ENCODE measurements around the gene CCDC85C. TPM values are rescaled to one million over a fixed set of nuclear protein-coding genes. Genes with fewer than 3 reads are reported as not detected.
A peak's percentile ranks its signal among the peaks of the same experiment; 100 is the strongest.

The CCDC85C gene
- total and polyA plus RNA-seq, 2 experiments from 2014 or later, result 4.5 to 24.9 TPM

- H3K4me3 Mint-ChIP-seq, result no peak overlapping the region; the same call in 2 of the 3 replicates
Observed at GRCh38 chr14:99551034-99551922, 52.7 kb downstream of the CCDC85C start.

More at GRCh38 chr14:99551034-99551922, 52.7 kb downstream of the CCDC85C start:
- TF ChIP-seq ETS1 (IDR thresholded peaks at IDR 0.05) (no peak), ZNF331 (CRISPR knock-in tag; IDR thresholded peaks at IDR 0.05; ENCODE audit: low read depth) (no peak), JUNB (IDR thresholded peaks at IDR 0.05; ENCODE audit: unreplicated experiment) (no peak), EZH2phosphoT487 (IDR thresholded peaks at IDR 0.05; ENCODE audit: unreplicated experiment) (no peak), POLR2AphosphoS5 (IDR thresholded peaks at IDR 0.05; ENCODE audit: low read depth) (no peak), ZNF114 (CRISPR knock-in tag; IDR thresholded peaks at IDR 0.05) (no peak), CTCF (conservative IDR thresholded peaks at IDR 0.05; ENCODE audit: low read depth in 2 of 2) (no peak), CREB1 (CRISPR knock-in tag; IDR thresholded peaks at IDR 0.05; ENCODE audit: low read depth) (no peak), REST (IDR thresholded peaks at IDR 0.05; ENCODE audit: unreplicated experiment) (no peak), EZH2 (IDR thresholded peaks at IDR 0.05; ENCODE audit: low read depth, unreplicated experiment) (no peak)
- no peaks in the 10 kb centered on the region for H3F3A ChIP-seq (replicated peaks; ENCODE audit: low read depth)
- no peaks in the 10 kb centered on the region for H3K36me3 ChIP-seq (ENCODE audit: insufficient read depth)
- H3K9me2 ChIP-seq (ENCODE audit: insufficient read depth), result no peaks in the 10 kb centered on the region
- no peak for DNase-seq (ENCODE audit: low spot score)
- H3K4me1 ChIP-seq (ENCODE audit: insufficient read depth), result peaks cover 19% of the 10 kb centered on the region
- no peaks in the 10 kb centered on the region for H3K36me3 Mint-ChIP-seq (ENCODE audit: low read depth)
- peaks cover 31% of the 10 kb centered on the region for H4K20me1 ChIP-seq (replicated peaks; ENCODE audit: insufficient read depth)
- no peak overlapping the region for H2AFZ ChIP-seq
- H3K27ac Mint-ChIP-seq, result 0 out of 2 replicates have a peak overlapping the region, but pooled peaks have one; percentile 1
- no peak overlapping the region for H3K4me3 ChIP-seq
- H3K4me2 ChIP-seq, result no peak overlapping the region
- peaks cover 11% of the 10 kb centered on the region for H3K27me3 Mint-ChIP-seq (ENCODE audit: insufficient read depth, low read depth, poor library complexity)
- H3K27ac ChIP-seq (ENCODE audit: low read depth), result no peak overlapping the region
- peaks cover 42% of the 10 kb centered on the region for H3K4me1 Mint-ChIP-seq
- ATAC-seq, result no peak
- no peaks in the 10 kb centered on the region for H3K27me3 ChIP-seq (ENCODE audit: insufficient read depth)
- H3K9me3 Mint-ChIP-seq, result no peaks in the 10 kb centered on the region
- H3K79me2 ChIP-seq (replicated peaks; ENCODE audit: insufficient read depth), result peaks cover 62% of the 10 kb centered on the region
